Activated CD8-positive, alpha-beta memory T cell treated with anti-CD3 and anti-CD28 coated beads, Interleukin-2, amount 50 U/mL, for 1 hour (primary cell): ENCODE results near the gene RMI1.

Source experiments
- DNase-seq: peaks from one replicate; pipeline ENCODE4 v3.0.0-alpha.2; 2020; ENCODE audit errors: extremely low read depth

The RMI1 gene

DNA sequence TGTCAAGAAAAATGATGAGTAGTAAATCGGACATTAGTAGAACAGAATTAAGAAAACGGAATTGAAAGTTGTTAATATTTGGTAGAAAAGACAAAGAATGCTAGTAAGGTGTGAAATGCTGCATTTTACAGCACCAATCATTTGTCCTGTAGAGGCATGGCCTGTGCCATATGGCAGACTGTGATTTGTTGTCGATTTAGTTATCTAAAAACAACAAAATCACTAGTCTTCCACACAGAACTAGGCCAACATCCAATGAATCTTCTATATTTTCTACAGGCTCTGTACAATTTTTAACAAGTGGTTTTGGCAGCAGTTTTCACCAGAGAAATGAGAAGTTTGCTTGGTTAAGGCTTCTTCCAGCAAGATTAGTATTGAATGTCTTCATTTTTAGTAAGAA is 11.0 kb upstream of the RMI1 start:
- no peak for DNase-seq

DNA sequence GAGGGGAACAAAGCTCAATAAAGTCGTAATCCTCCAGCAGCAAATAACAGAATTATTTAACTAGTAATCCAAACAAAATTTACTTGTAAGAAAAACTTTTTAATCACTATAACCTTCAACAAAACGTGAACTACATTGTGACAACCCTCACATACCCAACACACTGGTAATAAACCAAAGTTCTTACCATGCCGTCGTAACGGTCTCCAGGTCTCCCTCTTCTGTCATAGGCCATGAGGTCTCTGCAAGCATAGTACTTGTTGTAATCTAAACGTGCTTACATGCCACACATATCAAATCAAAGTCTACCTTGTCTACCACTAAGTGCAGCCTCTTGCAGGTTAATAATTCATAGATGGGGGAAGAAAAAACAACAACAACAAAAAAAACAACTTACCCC is 9.1 kb upstream of the RMI1 start:
- no peak for DNase-seq

DNA sequence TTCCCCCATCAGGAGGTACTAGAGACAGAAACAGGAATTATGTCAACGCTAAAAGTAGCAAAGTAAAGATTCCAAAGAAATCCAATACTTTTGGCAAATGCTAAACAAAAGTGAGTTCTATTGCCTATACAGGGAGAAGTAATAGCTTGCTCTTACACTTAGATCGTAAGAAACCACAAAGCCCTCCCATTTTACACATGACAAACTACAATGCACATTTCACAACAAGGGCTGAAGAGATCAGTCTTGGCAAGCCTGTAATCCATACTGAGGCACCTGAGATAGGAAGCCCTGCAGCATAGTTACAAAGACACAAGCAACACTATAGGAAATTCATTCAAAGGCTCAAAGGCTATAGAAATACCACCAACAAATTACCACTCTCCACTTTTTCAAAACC is 8.3 kb upstream of the RMI1 start:
- no peak for DNase-seq

DNA sequence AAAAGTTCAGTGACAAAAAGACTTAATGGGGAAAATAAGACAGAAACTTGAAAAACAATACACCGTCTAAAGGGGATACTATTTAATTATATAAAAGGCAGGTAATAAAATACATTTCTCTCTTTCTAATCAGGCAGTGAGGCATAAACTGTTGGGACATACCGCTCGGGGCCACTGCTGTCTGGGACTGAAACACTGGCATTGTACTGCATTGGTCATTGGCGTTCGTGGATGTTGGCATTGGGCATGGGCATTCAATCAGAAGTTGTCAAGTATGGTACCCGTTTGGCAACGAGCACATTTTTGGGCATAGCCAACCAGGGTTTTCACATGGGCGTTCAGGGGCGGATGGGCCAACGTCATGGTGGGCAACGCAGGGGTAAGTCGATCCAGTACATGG is 5.3 kb upstream of the RMI1 start:
- DNase-seq, result no peak

DNA sequence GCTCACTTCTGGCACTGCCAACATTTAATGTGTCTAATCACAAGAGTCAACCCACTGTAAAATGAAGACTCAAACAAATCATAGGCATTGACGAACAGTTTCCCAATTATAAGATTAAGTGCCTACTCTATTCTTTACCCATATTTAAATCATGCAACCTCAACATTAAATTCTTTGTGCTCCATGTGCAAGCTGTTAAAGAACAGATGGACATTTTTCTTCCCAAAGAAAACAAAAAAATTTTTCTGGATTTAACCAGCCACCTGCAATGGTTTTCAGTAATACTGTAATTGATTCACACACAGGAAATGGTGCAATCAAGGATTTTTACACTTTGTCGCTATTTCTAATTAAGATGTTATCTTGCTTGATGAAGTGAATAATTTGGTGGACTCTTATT is 4.2 kb upstream of the RMI1 start:
- DNase-seq, result no peak

DNA sequence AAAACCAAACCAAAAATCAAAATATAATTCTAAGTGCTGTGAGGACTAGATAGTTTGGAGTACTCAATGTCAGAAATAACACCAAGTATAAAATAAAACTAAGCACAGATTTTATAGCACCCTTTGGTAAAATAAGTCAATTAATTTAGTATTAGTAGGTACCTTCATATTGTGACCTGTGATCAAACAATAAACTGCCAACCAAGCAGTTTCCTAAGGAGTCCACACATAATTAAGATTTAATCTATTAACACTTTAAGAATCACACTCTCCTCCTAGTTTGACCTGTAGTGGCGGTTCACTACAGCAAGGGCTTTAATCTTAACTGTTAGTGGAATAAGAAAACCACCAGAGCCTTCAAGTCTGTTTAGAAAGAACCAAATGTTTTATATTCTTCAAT is 3.4 kb upstream of the RMI1 start:
- no peak for DNase-seq

DNA sequence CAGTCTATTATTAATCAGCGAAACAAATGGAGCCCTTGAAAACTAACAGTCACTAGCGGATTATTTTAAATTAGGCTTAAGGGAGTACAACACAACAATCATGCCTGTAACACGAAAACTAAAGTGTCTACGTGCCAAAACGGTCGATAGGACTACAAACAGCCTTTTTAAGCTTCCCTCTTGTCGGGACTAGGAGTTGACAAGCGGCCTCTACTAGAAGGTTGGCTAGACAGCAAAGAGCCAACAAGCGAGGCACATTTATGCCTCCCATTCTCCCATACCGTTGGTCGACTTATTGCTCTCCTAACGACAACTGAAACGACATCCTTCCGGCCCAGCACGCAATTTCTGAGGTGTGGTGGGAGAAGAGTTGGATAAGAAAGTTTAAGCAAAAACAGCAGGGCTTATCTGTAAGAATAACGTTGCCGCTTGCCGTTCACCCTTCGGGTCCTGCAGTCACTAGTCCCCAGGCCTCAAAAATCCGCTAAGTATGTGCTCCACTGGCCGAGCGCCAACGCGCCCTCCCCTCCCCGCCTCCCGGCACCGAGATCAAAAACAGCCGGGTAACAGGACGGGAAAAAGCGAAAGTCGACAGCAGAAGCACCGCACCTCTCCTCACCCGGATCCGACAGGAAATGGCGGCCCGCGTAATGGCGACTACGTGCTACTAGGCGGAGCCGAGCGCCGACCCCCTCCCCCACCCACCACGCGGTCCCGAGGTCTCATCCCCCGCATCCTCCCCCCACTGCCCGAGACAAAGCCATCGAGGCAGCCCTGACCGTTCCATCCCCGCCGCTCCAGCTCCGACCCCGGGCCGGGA is 1.4 kb upstream of the RMI1 start:
- DNase-seq, result peak; percentile 69

DNA sequence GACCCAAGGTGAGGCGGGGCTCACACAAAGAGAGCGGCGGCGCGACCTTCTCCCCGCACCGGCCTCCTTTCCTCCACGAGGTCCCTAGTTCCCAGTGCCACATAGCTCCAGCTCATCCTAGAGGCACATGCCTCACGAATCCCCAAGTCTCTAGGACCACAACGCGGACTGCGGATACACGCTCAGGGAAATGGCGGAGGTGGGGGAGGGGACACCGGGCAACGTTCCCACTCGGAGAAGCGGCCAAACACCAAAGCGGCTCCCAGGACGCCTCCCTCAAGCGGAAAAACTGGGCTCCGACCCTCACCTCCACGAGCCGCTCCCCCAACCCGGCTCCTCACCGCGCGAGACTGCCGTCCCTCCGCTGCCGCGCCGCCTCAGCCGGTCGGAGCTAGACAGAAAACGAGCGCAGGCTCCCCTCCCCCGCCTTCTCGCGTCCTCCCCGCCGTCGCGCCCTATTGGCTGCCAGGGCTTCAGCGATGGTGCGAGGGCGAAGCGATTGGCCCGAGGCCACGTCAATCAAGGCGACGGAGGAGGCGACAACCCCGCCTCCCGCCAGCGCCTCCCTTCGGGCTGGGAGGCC is 702 bp upstream of the RMI1 start, which contains the start of gene HNRNPK:
TSS of gene HNRNPK (minus strand) at position 404 of the 583 bp plus-strand sequence. CDS start 1,963 bp downstream, outside the sequence.
- DNase-seq, result peak; percentile 99

DNA sequence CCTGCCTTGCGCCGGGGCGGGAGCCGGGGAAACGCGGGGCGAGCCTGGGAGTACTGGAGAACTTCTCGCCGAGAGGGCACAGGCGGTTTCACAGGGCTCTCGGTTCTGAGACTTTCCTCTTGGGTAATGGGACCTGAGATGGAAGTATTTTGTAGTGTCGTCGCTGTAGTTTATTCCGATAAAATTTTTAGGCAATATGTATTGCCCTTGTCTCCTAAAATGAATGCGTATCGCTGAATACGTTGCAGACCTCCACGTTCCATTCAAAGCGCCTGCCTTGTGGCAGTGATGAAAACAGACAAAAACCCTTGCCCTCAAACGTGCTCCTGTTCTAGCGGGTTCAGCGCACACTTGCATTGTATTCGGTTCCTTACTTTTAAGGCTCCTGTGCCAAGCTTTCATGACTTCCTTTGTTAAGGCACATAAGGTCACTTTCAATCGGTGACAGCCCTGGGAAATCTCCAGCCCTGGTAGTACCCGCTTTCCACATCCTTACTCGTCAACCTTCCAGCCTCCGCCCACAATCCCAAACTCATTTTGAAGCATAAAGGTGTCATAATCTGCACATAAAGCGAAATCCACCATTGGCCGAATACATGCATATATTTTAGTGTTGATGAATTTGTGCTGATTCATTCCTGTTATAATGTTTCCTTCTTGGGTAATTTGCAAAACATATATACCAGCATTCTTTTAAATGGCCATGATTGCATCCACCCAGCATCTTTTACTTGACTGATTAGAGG is 694 bp downstream of the RMI1 start:
- DNase-seq, result no peak

DNA sequence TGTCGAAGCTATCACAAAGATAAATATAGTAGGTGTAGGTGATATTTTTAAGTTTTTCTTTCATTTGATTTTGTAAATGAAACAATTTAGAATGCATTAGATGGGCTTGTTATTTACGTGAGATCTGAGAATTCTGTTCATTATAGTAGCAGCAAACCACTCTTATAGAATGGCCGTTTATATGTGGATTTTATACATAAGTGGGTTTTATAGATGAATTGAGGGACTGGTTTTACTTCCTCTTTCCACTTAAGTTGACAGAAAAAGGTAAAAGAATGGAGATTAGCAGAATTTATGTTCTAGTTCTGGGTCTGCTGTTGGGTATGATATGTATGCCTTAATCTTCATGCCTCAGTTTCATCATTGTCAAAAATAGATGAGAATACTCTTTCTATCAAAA is 5.6 kb downstream of the RMI1 start:
- no peak for DNase-seq

DNA sequence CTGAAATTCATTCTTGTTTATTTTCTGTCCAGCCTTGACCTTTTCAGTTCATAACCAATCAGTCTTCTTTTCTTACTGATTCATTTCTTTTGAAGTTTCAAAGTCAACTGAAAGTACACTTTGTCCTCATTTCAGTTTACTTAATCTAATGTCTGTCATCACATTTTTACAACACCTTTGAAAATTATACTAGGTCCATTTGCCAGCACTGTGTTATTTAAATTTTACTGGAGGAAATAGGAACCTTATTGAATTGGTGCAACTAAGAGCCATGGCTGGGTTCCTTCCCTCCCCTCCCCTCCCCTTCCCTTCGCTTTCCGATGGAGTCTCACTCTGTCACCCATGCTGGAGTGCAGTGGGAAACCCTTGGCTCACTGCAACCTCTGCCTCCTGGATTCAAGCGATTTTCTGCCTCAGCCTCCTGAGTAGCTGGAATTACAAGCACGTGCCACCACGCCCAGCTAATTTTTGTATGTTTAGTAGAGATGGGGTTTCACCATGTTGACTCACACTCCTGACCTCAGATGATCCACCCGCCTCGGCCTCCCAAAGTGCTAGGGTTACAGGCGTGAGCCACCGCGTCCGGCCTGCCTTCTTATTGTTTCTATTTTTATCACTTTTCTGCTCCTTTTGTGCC is 6.3 kb downstream of the RMI1 start:
- no peak for DNase-seq

DNA sequence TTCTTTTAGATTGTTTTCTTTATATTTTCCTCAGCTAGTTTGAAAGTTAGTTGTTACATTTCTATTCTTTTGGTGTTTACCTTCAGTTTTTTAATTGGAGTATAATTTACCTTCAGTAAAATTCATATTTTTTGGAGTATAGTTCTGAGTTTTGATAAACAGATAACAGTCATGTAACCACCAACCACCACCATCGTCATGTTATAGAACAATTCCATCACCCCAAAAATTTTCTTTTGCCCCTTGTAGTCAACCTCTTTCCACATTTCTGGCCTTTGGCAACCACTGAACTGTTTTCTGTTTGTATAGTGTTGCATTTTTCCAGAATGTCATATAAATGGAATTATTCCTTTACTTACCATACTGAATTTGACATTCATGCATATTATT is 6.8 kb downstream of the RMI1 start:
- DNase-seq, result no peak

DNA sequence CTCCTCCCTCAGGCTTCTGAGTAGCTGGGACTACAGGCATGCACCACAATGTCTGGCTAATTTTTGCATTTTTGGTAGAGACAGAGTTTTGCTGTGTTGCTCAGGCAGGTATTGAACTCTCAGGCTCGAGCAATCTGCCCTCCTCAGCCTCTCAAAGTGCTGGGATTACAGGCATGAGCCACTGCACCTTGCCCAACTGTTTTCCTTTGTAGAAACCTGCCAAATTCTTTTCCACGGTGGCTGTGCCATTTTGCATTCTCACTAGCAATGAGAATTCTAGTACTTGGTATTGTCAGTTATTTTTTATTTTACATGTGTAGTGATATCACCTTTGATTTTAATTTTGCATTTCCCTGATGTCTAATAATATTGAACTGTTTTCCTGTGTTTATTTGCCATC is 7.8 kb downstream of the RMI1 start:
- no peak for DNase-seq

DNA sequence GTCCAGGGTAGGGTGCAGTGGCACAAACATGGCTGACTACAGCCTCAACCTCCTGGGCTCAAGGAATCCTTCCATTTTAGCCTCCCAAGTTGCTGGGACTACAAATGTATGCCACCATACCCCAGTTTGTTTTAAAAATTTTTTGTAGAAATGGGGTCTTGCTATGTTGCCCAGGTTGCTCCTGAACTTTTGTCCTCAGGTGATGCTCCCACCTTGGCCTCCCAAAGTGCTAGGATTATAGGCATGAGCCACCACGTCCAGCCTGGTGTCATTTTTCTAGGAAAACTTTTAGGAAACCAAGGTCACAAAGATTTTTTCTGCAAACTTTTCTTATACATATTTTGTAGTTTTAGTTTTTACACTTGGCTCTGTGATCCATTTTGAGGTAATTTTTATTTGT is 10.8 kb downstream of the RMI1 start:
- no peak for DNase-seq

DNA sequence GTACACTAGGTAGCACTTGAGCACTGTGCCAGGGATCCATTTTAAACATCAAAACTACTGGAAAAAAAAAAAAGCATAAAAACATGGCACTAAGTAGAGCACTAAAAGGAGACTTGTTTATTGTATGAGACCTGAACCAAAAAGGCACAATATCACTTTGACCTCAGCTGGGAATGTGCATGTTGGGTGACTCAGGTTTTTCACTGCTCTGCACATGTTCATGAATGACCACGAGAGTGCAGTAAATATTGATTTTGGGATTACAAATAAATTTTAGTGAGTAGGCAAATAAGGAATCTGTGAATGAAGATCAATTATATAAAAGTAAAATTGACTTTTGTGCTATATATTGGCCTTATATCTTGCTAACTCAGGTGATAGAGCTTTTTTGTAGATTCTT is 11.8 kb downstream of the RMI1 start:
- no peak for DNase-seq

DNA sequence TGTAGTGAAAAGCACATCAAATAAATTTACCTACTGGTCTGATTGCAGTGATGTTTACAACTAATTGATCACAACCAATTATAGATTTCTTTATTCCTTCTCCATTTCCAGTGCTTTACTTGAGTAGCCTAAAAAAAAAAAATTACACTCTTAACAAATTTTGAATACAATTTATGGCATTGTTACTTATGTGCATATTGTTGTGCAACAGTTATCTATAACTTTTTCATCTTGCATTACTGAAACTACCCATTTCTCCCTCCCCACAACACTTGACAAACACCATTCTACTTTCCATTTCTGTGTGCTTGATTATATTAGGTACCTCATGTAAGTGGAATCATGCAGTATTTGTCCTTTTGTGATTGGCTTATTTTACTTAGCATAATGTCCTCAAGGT is 12.3 kb downstream of the RMI1 start:
- no peak for DNase-seq

DNA sequence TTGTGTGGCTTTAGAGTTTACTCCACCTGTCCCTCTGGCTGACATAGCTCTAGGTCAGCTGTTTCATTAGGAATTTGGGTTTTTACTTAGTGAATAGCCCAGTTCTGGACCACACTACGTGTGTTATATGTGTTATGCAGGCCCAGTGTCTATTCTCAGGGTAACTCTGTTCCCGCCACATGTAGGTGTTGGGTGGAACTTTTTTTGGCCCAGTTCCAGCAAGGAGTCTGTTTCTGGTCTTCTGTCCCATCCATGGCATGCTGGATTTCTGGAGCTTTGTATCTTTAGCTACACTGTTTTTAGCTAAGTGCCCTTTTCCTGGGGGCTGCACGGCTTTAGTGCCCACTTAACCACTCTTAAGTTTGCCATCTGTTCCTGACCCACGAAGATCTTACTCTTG is 15.5 kb downstream of the RMI1 start:
- no peak for DNase-seq

DNA sequence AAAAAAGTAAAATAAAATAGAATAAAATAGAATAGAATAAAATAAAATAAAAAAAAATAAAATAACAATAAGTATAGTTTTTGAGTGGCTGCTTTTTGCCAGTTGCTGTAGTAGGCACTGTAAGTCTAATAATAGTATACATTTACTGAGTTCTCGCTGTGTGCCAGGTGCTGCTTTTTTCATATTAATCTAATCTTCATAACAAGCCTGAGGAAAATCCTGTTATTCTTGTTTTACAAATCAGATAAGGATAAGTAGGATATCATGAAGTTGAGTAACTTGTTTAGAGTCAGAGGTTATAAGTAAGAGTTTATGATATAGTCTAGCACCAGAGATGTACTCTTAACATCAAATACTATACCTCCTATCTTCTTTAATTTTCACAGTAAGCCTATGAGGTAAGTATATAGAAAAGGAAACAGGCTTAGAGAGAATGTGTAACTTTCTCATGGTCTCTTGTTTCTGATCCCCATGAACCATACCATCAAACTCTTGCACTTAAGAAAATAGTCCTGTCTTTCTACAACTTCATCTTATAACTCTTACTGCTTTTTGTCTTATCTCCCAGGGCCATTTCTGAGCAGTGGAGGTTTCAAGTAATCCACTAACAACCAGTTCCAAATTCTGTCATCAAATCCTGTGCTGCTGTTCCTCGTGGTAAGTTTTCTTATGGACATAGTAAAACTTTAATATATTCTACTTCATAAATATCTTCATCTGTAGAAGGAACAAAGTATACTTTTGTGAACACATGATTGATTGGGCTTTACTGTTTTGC is 18.7 kb downstream of the RMI1 start:
- no peak for DNase-seq

DNA sequence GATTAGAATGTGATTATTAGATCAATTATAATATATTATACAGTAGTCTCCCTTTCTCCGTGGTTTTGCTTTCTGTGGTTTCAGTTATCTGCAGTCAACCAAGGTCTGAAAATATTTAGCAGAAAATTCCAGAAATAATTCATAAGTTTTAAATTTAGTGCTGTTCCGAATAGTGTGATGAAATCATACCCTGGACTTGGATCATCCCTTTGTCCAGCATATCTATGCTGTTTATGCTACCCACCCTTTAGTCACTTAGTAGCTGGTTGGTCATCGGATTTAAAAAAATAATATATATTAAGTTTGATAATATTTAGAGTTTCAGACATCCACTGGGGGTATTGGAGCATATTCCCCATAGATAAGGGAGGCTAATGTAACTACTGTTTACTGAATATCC is 19.6 kb downstream of the RMI1 start:
- DNase-seq, result no peak

DNA sequence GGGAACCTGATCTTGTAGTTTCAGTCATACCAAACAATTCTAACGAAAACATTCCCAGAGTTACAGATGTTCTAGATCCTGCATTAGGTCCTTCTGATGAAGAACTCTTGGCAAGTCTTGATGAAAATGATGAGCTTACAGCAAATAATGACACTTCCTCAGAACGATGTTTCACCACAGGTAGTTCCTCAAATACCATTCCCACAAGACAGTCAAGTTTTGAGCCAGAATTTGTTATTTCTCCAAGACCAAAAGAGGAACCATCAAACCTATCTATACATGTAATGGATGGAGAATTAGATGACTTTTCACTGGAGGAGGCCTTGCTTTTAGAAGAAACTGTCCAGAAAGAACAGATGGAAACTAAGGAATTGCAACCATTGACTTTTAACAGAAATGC is 21.0 kb downstream of the RMI1 start:
- DNase-seq, result no peak

DNA sequence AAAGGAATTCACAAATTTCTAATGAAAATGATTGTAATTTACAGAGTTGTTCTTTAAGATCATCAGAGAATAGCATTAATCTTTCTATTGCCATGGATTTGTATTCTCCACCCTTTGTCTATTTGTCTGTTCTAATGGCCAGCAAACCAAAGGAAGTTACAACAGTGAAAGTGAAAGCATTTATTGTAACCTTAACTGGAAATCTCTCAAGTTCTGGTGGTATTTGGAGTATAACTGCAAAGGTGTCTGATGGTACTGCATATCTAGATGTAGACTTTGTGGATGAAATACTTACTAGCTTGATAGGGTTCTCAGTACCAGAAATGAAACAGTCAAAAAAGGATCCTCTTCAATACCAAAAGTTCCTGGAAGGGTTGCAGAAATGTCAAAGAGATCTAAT is 21.7 kb downstream of the RMI1 start:
- no peak for DNase-seq

DNA sequence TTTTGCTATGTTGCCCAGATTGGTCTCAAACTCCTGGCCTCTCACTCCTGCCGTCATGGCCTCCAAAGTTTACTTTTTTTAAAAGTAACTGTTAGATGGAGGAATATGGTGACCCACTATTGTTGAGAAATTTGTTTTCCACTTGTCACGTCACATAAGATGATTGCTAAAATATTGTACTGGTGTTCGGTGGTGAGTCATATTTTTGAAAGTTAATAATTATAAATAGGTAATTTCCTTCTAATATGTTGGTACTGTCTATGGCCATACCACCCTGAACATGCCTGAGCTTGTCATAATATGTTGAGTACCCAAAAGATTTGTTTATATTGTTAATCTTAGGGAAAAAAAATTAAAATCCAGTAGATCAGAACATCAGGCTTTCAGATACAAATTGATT is 22.6 kb downstream of the RMI1 start:
- DNase-seq, result no peak
